Activated CD8-positive, alpha-beta memory T cell treated with anti-CD3 and anti-CD28 coated beads, Interleukin-2, amount 50 U/mL, for 48 hours (primary cell): Measurements from ENCODE around the gene SNRK.

Experiments
- DNase-seq: peaks from one replicate; pipeline ENCODE4 v3.0.0-alpha.2; 2020

The SNRK gene

GRCh38 chr3:43270078-43270477, 16.3 kb upstream of the SNRK start:
- DNase-seq: no peak

- DNase-seq: no peak
These were observed 12.9 kb upstream of the SNRK start for GRCh38 chr3:43273416-43273815.

- no peak for DNase-seq
These were observed 7.3 kb upstream of the SNRK start for GRCh38 chr3:43279082-43279481.

- no peak for DNase-seq
These were observed 6.8 kb upstream of the SNRK start for GRCh38 chr3:43279532-43279931.

- no peak for DNase-seq
These were observed 5.3 kb upstream of the SNRK start for GRCh38 chr3:43281020-43281419.

- DNase-seq: no peak
These were observed 2.2 kb upstream of the SNRK start for GRCh38 chr3:43284171-43284570.

GRCh38 chr3:43285644-43286043, 696 bp upstream of the SNRK start:
- no peak for DNase-seq

- peak; percentile 60 for DNase-seq
These were observed 630 bp downstream of the SNRK start for GRCh38 chr3:43286841-43287499.

- DNase-seq: no peak
These were observed 1.1 kb downstream of the SNRK start for GRCh38 chr3:43287500-43287873.

GRCh38 chr3:43288366-43288765, 2.0 kb downstream of the SNRK start:
- DNase-seq: no peak

- no peak for DNase-seq
These were observed 2.5 kb downstream of the SNRK start for GRCh38 chr3:43288850-43289249.

GRCh38 chr3:43289401-43289800, 3.1 kb downstream of the SNRK start:
- DNase-seq: no peak

- no peak for DNase-seq
These were observed 3.6 kb downstream of the SNRK start for GRCh38 chr3:43289841-43290470.

GRCh38 chr3:43290956-43291355, 4.6 kb downstream of the SNRK start:
- no peak for DNase-seq

GRCh38 chr3:43291546-43291945, 5.2 kb downstream of the SNRK start:
- no peak for DNase-seq

- no peak for DNase-seq
These were observed 8.6 kb downstream of the SNRK start for GRCh38 chr3:43294975-43295374.

GRCh38 chr3:43296565-43296964, 10.2 kb downstream of the SNRK start:
- no peak for DNase-seq

GRCh38 chr3:43298292-43298691, 12.0 kb downstream of the SNRK start:
- DNase-seq: no peak

- DNase-seq: no peak
These were observed 12.4 kb downstream of the SNRK start for GRCh38 chr3:43298761-43299160.

GRCh38 chr3:43302116-43302880, 16.0 kb downstream of the SNRK start:
- DNase-seq: no peak

GRCh38 chr3:43304126-43304525, 17.8 kb downstream of the SNRK start:
- no peak for DNase-seq

GRCh38 chr3:43307226-43307625, 20.9 kb downstream of the SNRK start:
- DNase-seq: no peak

GRCh38 chr3:43307649-43308048, 21.3 kb downstream of the SNRK start:
- DNase-seq: no peak
